NCI-H1092 treated with DMSO at 0.1 percent for 48 hours (cell line): ENCODE results near the gene CAMK4.
A peak's percentile ranks its signal among the peaks of the same experiment; 100 is the strongest.

ENCODE experiments used
- DNase-seq: peaks from one replicate; lab custom pipeline; 2025; lab: John Stamatoyannopoulos, UW

The CAMK4 gene

GRCh38 chr5:111229221-111229835, 5.1 kb downstream of the CAMK4 start:
- DNase-seq: no peak

GRCh38 chr5:111229871-111230810, 6.0 kb downstream of the CAMK4 start:
- DNase-seq: no peak

- DNase-seq: no peak
Measured at GRCh38 chr5:111231119-111231518, 6.9 kb downstream of the CAMK4 start.

- no peak for DNase-seq
Measured at GRCh38 chr5:111232311-111233051, 8.3 kb downstream of the CAMK4 start.

- DNase-seq: no peak
Measured at GRCh38 chr5:111233052-111233374, 8.8 kb downstream of the CAMK4 start.

- no peak for DNase-seq
Measured at GRCh38 chr5:111234125-111234524, 9.9 kb downstream of the CAMK4 start.

- no peak for DNase-seq
Measured at GRCh38 chr5:111235635-111236034, 11.5 kb downstream of the CAMK4 start.

GRCh38 chr5:111236348-111236747, 12.2 kb downstream of the CAMK4 start:
- DNase-seq: no peak

- DNase-seq: no peak
Measured at GRCh38 chr5:111236995-111237394, 12.8 kb downstream of the CAMK4 start.

- no peak for DNase-seq
Measured at GRCh38 chr5:111237470-111237869, 13.3 kb downstream of the CAMK4 start.

- no peak for DNase-seq
Measured at GRCh38 chr5:111238431-111239225, 14.4 kb downstream of the CAMK4 start.

- DNase-seq: no peak
Measured at GRCh38 chr5:111241696-111242095, 17.5 kb downstream of the CAMK4 start.

- DNase-seq: no peak
Measured at GRCh38 chr5:111242606-111243005, 18.4 kb downstream of the CAMK4 start.

- DNase-seq: no peak
Measured at GRCh38 chr5:111243318-111243717, 19.1 kb downstream of the CAMK4 start.

GRCh38 chr5:111245654-111246053, 21.5 kb downstream of the CAMK4 start:
- DNase-seq: no peak

- DNase-seq: no peak
Measured at GRCh38 chr5:111246459-111246858, 22.3 kb downstream of the CAMK4 start.

- DNase-seq: no peak
Measured at GRCh38 chr5:111248571-111248970, 24.4 kb downstream of the CAMK4 start.

- no peak for DNase-seq
Measured at GRCh38 chr5:111251921-111252320, 27.7 kb downstream of the CAMK4 start.

- DNase-seq: no peak
Measured at GRCh38 chr5:111252799-111253545, 28.8 kb downstream of the CAMK4 start.

GRCh38 chr5:111254613-111255012, 30.4 kb downstream of the CAMK4 start:
- peak; percentile 15 for DNase-seq

- no peak for DNase-seq
Measured at GRCh38 chr5:111255169-111255568, 31.0 kb downstream of the CAMK4 start.
